GM12878 (cell line): ENCODE data around the gene ADD1.

ENCODE experiments used
- NFIC ChIP-seq: IDR thresholded peaks from 2 replicates; pipeline ENCODE4 v1.6.1; 2012; ENCODE audit warnings: low read depth, mild to moderate bottlenecking, inconsistent platforms, low read length, moderate library complexity
- ZNF24 ChIP-seq: fragments of 450-650 bp; IDR thresholded peaks from 2 replicates; pipeline ENCODE4 v1.6.1; 2017; ENCODE audit warnings: antibody characterized with exemption, mild to moderate bottlenecking
- ZNF274 ChIP-seq: IDR thresholded peaks from one replicate; pipeline ENCODE4 v1.8.0; 2011; ENCODE audit not compliant: insufficient read length, insufficient read depth

GRCh38 chr4:2871466-2871865, 27.8 kb downstream of the ADD1 start:
- no peak for TF ChIP-seq ZNF274
- TF ChIP-seq ZNF24, result no peak
- no peak for TF ChIP-seq NFIC
